CD4-positive, alpha-beta T cell treated with Interleukin-4 for 4 hours (primary cell): ENCODE measurements around the gene CPA2.
"Not testable (repeated sequence)": the region's sequence is repeated elsewhere in the genome, so short reads cannot be mapped to it uniquely, and the experiment has no call there.

ENCODE experiments used
- DNase-seq: peaks from one replicate; pipeline ENCODE4 v3.0.0-alpha.2; 2020

The CPA2 gene

DNA sequence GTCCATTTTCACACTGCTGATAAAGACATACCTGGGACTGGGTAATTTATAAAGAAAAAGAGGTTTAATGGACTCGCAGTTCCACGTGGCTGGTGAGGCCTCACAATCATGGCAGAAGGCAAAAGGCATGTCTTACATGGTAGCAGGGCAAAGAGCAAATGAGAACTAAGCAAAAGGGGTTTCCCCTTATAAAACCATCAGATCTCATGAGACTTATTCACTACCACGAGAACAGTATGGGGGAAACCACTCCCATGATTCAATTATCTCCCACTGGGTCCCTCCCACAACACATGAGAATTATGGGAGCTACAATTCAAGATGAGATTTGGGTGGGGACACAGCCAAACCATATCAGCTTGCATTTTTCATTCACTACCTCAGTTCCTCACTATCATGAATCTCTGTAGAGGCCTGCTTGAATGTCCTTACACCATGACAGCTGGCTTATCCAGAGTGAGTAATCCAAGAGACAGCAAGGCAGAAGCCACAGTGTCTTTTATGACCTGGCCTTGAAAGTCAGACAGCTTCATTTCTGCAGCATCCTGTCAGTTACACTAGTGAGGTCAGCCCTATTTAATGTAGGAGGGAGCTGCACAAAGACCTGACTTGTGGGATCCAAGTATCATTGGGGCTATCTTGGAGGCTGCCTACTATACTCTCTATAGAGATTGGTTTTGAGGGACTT is 55.0 kb downstream of the CPA2 start:
- DNase-seq: not testable (repeated sequence)

DNA sequence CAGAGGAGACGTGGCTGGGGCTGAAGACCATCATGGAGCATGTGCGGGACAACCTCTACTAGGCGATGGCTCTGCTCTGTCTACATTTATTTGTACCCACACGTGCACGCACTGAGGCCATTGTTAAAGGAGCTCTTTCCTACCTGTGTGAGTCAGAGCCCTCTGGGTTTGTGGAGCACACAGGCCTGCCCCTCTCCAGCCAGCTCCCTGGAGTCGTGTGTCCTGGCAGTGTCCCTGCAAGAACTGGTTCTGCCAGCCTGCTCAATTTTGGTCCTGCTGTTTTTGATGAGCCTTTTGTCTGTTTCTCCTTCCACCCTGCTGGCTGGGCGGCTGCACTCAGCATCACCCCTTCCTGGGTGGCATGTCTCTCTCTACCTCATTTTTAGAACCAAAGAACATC is 56.0 kb downstream of the CPA2 start:
- no peak for DNase-seq

DNA sequence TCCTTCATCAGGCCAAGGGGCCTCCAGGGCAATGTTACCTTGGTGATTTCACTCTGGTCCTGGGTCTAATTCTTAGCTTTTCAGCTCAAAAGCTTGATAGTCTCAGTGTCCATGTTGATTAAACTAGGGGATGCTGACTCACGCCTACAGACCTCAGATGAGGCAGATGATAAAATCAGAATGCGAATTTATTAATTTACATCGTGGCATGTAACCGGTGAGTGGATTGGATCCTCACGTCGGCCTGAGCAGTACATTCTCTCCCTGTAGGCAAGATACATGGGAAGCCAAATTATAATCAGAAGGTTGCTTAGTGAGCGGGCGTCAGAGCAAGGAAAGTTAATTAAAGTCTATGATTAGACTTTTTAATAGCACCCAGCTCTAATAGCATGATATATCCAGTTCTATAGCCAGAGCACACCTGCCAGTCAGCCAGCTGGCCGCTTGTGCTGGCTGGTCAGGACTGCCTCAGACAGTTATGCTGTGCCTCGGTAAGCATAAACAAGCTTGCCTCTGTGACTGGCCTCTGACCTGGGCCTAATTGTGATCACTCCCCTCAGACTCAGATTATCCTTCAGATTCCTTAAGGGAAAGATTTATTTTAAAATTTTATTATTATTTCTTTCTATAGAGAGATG is 57.8 kb downstream of the CPA2 start:
- no peak for DNase-seq

DNA sequence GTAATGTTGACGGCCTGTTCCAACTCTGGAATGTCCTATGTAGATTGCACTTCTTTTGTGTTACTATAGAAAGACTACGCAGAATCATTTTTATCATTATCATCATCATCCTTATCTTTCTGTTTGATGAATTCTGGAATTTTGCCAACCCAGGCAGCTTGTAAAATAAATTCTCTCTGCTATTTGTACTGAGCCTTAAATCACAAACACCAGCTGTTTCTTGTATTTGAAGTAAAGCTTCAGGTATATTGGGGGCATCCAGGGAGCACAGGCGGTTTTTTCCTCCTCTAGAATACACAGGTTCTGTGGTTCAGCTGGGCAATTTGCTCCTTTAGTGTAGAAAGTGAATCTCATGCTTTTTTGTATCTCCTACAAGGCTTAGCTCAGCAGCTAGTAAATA is 63.0 kb downstream of the CPA2 start:
- no peak for DNase-seq

DNA sequence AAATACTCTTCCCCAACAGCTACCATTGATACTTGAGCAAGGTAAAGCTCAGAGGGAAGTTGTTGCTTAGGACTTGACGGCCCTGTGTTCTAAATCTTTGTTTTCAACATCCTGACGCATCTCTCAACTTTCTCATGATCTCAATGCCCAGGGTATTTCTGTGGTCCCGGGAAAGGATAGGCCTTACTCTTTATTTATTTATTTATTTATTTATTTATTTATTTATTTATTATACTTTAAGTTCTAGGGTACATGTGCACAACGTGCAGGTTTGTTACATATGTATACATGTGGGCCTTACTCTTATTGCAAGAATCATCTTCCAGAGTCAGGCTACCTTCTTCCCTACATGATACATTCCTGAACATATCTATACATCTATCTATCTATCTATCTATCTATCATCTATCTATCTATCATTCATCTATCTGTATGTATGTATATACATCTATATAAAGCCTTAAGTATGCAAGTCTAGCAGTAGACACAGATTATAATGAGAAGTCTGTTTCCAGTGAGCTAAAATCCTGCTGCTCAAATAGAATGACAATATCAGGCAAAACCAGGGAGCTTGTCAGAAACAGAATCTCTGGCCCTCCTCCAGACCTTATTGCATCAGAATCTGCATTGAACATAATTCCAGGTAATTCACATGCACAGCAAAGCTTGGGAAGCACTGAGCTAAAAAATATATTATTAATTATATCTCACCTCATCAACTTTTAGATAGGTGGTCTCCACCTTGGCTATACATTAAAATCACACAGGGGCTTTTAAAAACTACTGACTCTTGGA is 65.8 kb downstream of the CPA2 start:
- no peak for DNase-seq

DNA sequence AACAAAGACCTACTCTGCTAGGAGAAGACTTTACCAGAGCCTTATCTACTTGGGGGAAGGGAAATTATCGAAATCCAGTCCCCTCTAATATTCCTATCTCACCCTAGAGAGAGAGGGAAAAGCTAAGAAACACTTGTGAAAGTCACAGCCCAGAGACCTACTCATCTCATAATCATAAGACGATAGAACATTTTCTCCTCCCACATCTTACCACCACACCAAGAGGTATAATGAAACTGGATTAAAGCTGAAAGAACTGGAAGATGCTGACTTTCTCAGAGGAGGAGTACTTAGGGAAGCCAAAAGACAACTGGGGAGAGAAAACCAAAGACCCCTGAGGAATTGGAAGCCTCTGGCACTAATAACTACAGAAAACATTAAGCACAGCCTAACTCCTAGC is 67.2 kb downstream of the CPA2 start:
- no peak for DNase-seq

DNA sequence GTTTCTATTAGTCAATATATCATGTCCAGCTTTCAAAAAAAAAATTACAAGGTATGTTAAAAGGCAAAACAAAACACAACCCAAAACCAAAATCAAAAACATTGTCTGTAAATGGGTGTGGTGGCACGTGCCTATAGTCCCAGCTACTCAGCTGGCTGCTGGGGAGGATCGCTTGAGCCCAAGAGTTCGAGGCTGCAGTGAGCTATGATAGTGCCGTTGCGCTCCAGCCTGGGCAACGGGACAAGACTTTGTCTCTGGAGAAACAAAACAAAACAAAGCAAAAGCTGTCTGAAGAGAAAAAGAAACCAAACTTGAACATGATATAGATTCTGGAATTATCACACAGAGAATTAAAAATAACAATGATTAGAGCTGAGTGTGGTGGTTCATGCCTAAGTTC is 67.6 kb downstream of the CPA2 start:
- no peak for DNase-seq

- DNase-seq: no peak
These were observed 70.8 kb downstream of the CPA2 start for GRCh38 chr7:130337410-130337971.

DNA sequence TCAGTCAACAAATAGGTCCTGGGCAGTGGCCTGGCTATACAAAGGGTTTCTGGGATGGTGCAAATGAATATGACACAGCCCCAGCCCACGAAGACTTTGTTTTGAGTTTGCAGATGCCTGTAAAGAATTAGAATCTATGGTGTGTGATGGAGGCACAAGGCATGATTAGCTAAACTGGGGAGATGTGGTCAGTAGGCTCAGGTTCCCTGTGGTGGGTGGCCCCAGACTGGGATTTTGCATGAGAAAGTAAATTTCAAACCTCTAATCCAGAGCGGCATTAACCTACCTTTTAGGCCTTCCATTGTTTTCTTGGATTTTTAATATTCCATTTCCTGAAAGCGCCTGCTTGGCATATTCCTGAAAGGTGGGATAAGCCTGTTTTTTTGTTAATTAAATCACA is 71.6 kb downstream of the CPA2 start:
- no peak for DNase-seq
